Endothelial cell of umbilical vein (primary cell): ENCODE measurements around the gene NEU1. TPM values are rescaled to one million over a fixed set of nuclear protein-coding genes. Genes with fewer than 3 reads are reported as not detected.

ENCODE experiments used
- BruUV-seq: library from RNA; stranded (reverse); fragments of 400-500 nt; replicated peaks from 2 replicates; lab custom pipeline; 2021; lab: Mats Ljungman, UMichigan
- CTCF ChIA-PET: fragments of 300-600, 350-600 bp; sonication (Branson Sonifier 250); formaldehyde crosslinking; loops from one replicate; lab custom pipeline; 2021; ENCODE audit warnings: antibody characterized with exemption, inconsistent platforms; lab: Charles Lee
- POLR2A ChIA-PET: fragments of 300-600, 350-600 bp; sonication (Branson Sonifier 250); formaldehyde crosslinking; loops from one replicate; lab custom pipeline; 2021; ENCODE audit warnings: antibody characterized with exemption, inconsistent platforms; lab: Charles Lee
- DNase-seq: peaks from one replicate; pipeline ENCODE4 v3.0.0-alpha.2; 2011; ENCODE audit warnings: low read depth, low spot score
- FAIRE-seq: peaks from 2 replicates; lab custom pipeline; 2011; peaks lifted over from hg19 to GRCh38; lab: Jason Lieb, UNC
- H2AFZ ChIP-seq: 2 replicates; pipeline ENCODE4 v1.6.0; 2012; ENCODE audit warnings: low read depth, low read length, control low read depth, inconsistent platforms
- H3K27ac ChIP-seq: 2 replicates; pipeline ENCODE4 v1.5.1; 2011; ENCODE audit warnings: low read depth, mild to moderate bottlenecking, control low read depth, low read length, moderate library complexity; ENCODE audit not compliant: insufficient read depth
- H3K27me3 ChIP-seq, 2 experiments: 2 replicates each; pipeline versions ENCODE4 v1.6.0 to v1.6.1; 2011; ENCODE audit warnings: low read length in 2 of 2, mixed read lengths in 1 of 2; ENCODE audit not compliant: control insufficient read depth in 2 of 2, insufficient read depth in 2 of 2
- H3K36me3 ChIP-seq, 2 experiments: 2 replicates in 1 of 2; 3 replicates in 1 of 2; pipeline ENCODE4 v1.5.1; 2011; ENCODE audit warnings: low read length in 2 of 2, mild to moderate bottlenecking in 1 of 2, moderate library complexity in 1 of 2; ENCODE audit not compliant: control insufficient read depth in 2 of 2, insufficient read depth in 2 of 2; ENCODE audit errors: extremely low read depth in 1 of 2
- H3K4me1 ChIP-seq: 3 replicates; pipeline ENCODE4 v1.5.1; 2011; ENCODE audit warnings: mild to moderate bottlenecking, low read length; ENCODE audit not compliant: control insufficient read depth, insufficient read depth; ENCODE audit errors: extremely low read depth
- H3K4me2 ChIP-seq: 2 replicates; pipeline ENCODE4 v1.6.1; 2011; ENCODE audit warnings: low read length, control low read depth, mixed read lengths; ENCODE audit not compliant: insufficient read depth
- H3K4me3 ChIP-seq, 3 experiments: fragments of 200-600 bp in 1 of 3; sonication (generic), shearing (Covaris generic) in 1 of 3; replicated peaks in 1 of 3; 2 replicates each; pipeline ENCODE4 v1.5.1; 2011 to 2016; ENCODE audit warnings: control low read depth in 3 of 3, low read length in 3 of 3, mild to moderate bottlenecking in 2 of 3, inconsistent platforms in 1 of 3, low read depth in 1 of 3, moderate library complexity in 1 of 3; ENCODE audit not compliant: insufficient read depth in 1 of 3
- H3K79me2 ChIP-seq: 2 replicates; pipeline ENCODE4 v1.6.0; 2012; ENCODE audit warnings: low read length, inconsistent platforms; ENCODE audit not compliant: control insufficient read depth, insufficient read depth
- H3K9ac ChIP-seq: replicated peaks from 2 replicates; pipeline ENCODE3; 2011; ENCODE audit warnings: low read length, control low read depth; ENCODE audit not compliant: insufficient read depth; ENCODE audit errors: extremely low read depth
- H3K9me1 ChIP-seq: replicated peaks from 3 replicates; pipeline ENCODE4 v1.6.0; 2011; ENCODE audit warnings: mild to moderate bottlenecking, low read length; ENCODE audit not compliant: control insufficient read depth, insufficient read depth; ENCODE audit errors: extremely low read depth
- H3K9me3 ChIP-seq: replicated peaks from 2 replicates; pipeline ENCODE4 v1.5.1; 2012; ENCODE audit warnings: low read length, inconsistent platforms; ENCODE audit not compliant: control insufficient read depth, insufficient read depth
- H4K20me1 ChIP-seq: replicated peaks from 2 replicates; pipeline ENCODE3; 2011; ENCODE audit warnings: mild to moderate bottlenecking, low read length; ENCODE audit not compliant: control insufficient read depth, insufficient read depth; ENCODE audit errors: extremely low read depth
- CTCF ChIP-seq, 2 donors: IDR thresholded peaks; 1 replicate in 1 of 2; 2 replicates in 1 of 2; pipeline ENCODE4 v1.5.1; 2011; ENCODE audit warnings: low read length in 2 of 2, mild to moderate bottlenecking in 2 of 2, moderate library complexity in 2 of 2, control low read depth in 1 of 2, inconsistent platforms in 1 of 2, low read depth in 1 of 2; ENCODE audit not compliant: insufficient read depth in 1 of 2; ENCODE audit errors: extremely low read depth in 1 of 2
- EZH2 ChIP-seq: IDR thresholded peaks from 2 replicates; pipeline ENCODE4 v1.6.1; 2012; ENCODE audit warnings: borderline replicate concordance, low read depth, mild to moderate bottlenecking, moderate library complexity, low read length, inconsistent platforms; ENCODE audit not compliant: severe bottlenecking
- FOS ChIP-seq: IDR thresholded peaks from 2 replicates; pipeline ENCODE4 v1.6.1; 2011; ENCODE audit warnings: mild to moderate bottlenecking, low read length, moderate library complexity, borderline replicate concordance; ENCODE audit not compliant: insufficient read depth
- GATA2 ChIP-seq: IDR thresholded peaks from 2 replicates; pipeline ENCODE4 v1.7.0; 2011; ENCODE audit warnings: low read depth, mild to moderate bottlenecking, moderate library complexity, mixed read lengths, low read length; ENCODE audit not compliant: insufficient read length, insufficient read depth
- JUN ChIP-seq: IDR thresholded peaks from 2 replicates; pipeline ENCODE4 v1.6.1; 2011; ENCODE audit warnings: borderline replicate concordance, low read depth; ENCODE audit not compliant: insufficient read length, insufficient read depth
- MAX ChIP-seq: IDR thresholded peaks from 2 replicates; pipeline ENCODE4 v1.6.1; 2011; ENCODE audit not compliant: insufficient read depth, insufficient read length
- MYC ChIP-seq: IDR thresholded peaks from one replicate; pipeline ENCODE4 v1.6.1; 2011; ENCODE audit warnings: mild to moderate bottlenecking, low read depth, low read length
- POLR2A ChIP-seq: IDR thresholded peaks from 2 replicates; pipeline ENCODE4 v1.6.1; 2012; ENCODE audit warnings: low read depth, mild to moderate bottlenecking, control low read depth, low read length
- POLR2AphosphoS5 ChIP-seq: IDR thresholded peaks from 2 replicates; pipeline ENCODE4 v1.6.1; 2012; ENCODE audit warnings: low read depth, mild to moderate bottlenecking, control low read depth, low read length, moderate library complexity; ENCODE audit not compliant: insufficient read depth
- dilution Hi-C: fragments of 300-500 bp; cut with MboI; formaldehyde crosslinking; loops from one replicate; pipeline ENCODE4 v1.15.0; 2019; ENCODE audit warnings: low sequenced_read_pairs; ENCODE audit not compliant: extremely low pct_ligation_motif_present
- intact Hi-C: fragments of 100-400 bp; cut with micrococcal nuclease; formaldehyde crosslinking; loops from one replicate; pipeline ENCODE4 v1.10.0; 2022
- polyA plus RNA-seq, 4 experiments: library from polyadenylated mRNA; depleted of rRNA in 3 of 4; stranded (reverse) in 3 of 4; unstranded in 1 of 4; fragments of >200 nt; gene quantifications; 2 replicates each; pipeline versions ENCODE4 v1.2.1 to v1.2.3, GENCODE V29; 2011 to 2012; ENCODE audit warnings: missing spikeins in 1 of 4
- total RNA-seq: library from RNA; stranded (reverse); gene quantifications from 2 replicates; pipeline ENCODE4 v1.2.3, GENCODE V29; 2021

NEU1 gene
- total and polyA plus RNA-seq, 2 donors (not counting 3 experiments of a cell fraction or from before 2014, with no cell fraction given), result 62.8 to 111 TPM

- FAIRE-seq, result no peak
- H3K9ac ChIP-seq, result no peak overlapping the region
- POLR2A ChIA-PET, result no interaction called here
- peaks cover 12% of the 10 kb centered on the region for H3K4me1 ChIP-seq
- no peaks in the 10 kb centered on the region for H4K20me1 ChIP-seq
- no peak overlapping the region for H3K4me3 ChIP-seq
- no peaks in the 10 kb centered on the region for H3K79me2 ChIP-seq
- BruUV-seq, result no TSS peak
- DNase-seq, result no peak
- H3K27ac ChIP-seq, result no peak overlapping the region
- peaks cover 0 to 4% of the 10 kb centered on the region in 2 experiments for H3K36me3 ChIP-seq
- H3K27me3 ChIP-seq, result peaks cover 0 to 2% of the 10 kb centered on the region in 2 experiments
- no peak overlapping the region for H2AFZ ChIP-seq
- H3K9me3 ChIP-seq, result no peaks in the 10 kb centered on the region
- dilution Hi-C loops, result no loop called here
- H3K4me2 ChIP-seq, result no peak overlapping the region
- no peaks in the 10 kb centered on the region for H3K9me1 ChIP-seq
- CTCF ChIA-PET, result interaction anchor here (1.1 kb wide), 1 partner anchor 10 kb away, joined by 5 read pairs; no protein-coding TSS in a partner anchor
- intact Hi-C loops, result loop anchor here (5.0 kb wide), 1 partner anchor 67 kb away; no protein-coding TSS in a partner anchor
- TF ChIP-seq EZH2 (no peak), JUN (no peak), CTCF (IDR thresholded peaks at IDR 0.05; ENCODE audit: extremely low read depth in 1 of 2, insufficient read depth in 1 of 2, low read depth in 1 of 2, low read length in 2 of 2) (no peak), POLR2AphosphoS5 (no peak), GATA2 (no peak), MYC (no peak), FOS (no peak), POLR2A (no peak), MAX (no peak)
These were observed 36.6 kb upstream of the NEU1 start for GRCh38 chr6:31899215-31899614.
